ENCODE results near the gene LRRFIP1. TPM values are rescaled to one million over a fixed set of nuclear protein-coding genes. Genes with fewer than 3 reads are reported as not detected.

The LRRFIP1 gene
- total RNA-seq, 4 donors from 2014 or later: 142 to 213 (median 191) TPM

DNA sequence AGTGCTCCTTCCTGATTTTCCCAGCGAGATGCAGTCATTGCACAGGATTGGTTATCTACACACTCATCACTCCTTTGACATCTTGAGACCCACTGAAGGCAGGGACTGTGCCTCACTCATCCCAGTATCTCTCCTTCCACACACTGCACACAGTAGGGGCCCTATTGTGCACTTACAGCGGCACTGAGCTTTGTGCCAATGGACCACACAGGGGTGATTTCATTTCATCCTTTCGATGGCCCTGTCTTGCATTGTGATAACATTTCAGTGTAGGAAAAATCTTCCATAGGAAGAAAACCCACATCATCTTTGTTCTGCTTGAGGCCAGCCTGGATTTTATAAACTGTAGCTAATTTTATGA, 11.0 kb upstream of the LRRFIP1 start:
- intact Hi-C loops (cut with DNase I): loop anchor here (10.0 kb wide), 1 partner anchor 48 kb away; no protein-coding TSS in a partner anchor
- TF ChIP-seq, protein P1, sequence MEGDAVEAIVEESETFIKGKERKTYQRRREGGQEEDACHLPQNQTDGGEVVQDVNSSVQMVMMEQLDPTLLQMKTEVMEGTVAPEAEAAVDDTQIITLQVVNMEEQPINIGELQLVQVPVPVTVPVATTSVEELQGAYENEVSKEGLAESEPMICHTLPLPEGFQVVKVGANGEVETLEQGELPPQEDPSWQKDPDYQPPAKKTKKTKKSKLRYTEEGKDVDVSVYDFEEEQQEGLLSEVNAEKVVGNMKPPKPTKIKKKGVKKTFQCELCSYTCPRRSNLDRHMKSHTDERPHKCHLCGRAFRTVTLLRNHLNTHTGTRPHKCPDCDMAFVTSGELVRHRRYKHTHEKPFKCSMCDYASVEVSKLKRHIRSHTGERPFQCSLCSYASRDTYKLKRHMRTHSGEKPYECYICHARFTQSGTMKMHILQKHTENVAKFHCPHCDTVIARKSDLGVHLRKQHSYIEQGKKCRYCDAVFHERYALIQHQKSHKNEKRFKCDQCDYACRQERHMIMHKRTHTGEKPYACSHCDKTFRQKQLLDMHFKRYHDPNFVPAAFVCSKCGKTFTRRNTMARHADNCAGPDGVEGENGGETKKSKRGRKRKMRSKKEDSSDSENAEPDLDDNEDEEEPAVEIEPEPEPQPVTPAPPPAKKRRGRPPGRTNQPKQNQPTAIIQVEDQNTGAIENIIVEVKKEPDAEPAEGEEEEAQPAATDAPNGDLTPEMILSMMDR (IDR thresholded peaks at IDR 0.05): no peak
- TF ChIP-seq POLR2A (IDR thresholded peaks at IDR 0.05; ENCODE audit: low read depth) (no peak), EP300 (IDR thresholded peaks at IDR 0.05) (no peak), POLR2AphosphoS5 (IDR thresholded peaks at IDR 0.05) (no peak)
- no peak overlapping the region for H3K4me3 ChIP-seq
- H3K27ac ChIP-seq (replicated peaks in 1 of 4): peak overlapping the region; percentile 84 to 85 (median 84)
- H3K9me3 ChIP-seq: no peaks in the 10 kb centered on the region
- H3K36me3 ChIP-seq: no peaks in the 10 kb centered on the region
- no peak for DNase-seq (ENCODE audit: extremely low spot score)
- 37% methylated on average over 3 of the region's 3 CpGs for WGBS
- peaks cover 36 to 56% (median 50%) of the 10 kb centered on the region in 4 donors for H3K4me1 ChIP-seq
- no peaks in the 10 kb centered on the region for H3K27me3 ChIP-seq

DNA sequence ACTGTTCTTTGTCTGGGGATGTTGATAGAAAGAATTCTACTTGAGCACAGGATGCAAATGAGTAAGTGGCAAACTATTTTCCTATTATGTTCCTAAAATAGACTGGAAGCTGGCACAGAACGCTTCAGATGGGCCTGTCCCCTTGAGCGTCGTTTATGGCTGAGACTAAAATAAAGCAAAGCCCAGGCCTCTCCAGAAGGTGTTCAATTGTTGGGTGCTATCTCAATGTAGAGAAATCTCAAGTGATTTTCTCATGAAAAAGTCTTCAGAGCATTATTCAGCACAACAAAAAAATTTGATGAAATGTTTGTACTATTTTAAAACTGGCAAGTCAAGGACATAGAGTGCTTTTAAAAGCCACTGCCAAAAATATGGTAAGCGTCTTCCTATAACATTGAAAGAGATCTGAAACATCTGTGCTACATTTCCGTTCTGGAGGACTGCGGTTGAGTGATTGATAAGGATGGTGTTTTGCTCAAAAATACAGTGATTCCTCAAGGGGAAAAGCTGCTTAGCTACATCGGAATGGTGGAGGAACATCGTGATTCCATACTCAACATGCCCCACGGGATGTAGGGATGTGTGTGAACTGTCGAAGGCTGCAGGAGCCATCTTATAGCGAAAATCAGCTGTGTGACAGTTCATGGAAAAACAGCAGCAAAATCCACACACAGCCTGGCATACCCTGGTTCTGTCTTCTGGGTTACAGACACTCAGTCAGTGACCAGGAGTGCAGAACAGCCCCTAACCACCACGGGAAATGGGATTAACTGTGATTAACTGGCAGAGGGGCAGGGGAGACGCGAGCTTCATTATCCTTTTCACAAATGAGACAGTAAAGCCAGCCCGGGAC, 10.4 kb upstream of the LRRFIP1 start:
- Histone ChIP-seq H3K9me3 (no peaks in the 10 kb centered on the region), H3K4me1 (peaks cover 38 to 56% (median 50%) of the 10 kb centered on the region in 4 donors), H3K27ac (replicated peaks in 1 of 4) (peak overlapping the region; percentile 84 to 85 (median 84)), H3K36me3 (no peaks in the 10 kb centered on the region), H3K4me3 (no peak overlapping the region), H3K27me3 (no peaks in the 10 kb centered on the region)
- DNase-seq (ENCODE audit: extremely low spot score): no peak
- WGBS: 28% methylated on average over 15 of the region's 15 CpGs
- TF ChIP-seq POLR2A (IDR thresholded peaks at IDR 0.05; ENCODE audit: low read depth) (no peak), EP300 (IDR thresholded peaks at IDR 0.05) (no peak), POLR2AphosphoS5 (IDR thresholded peaks at IDR 0.05) (peak; percentile 23 to 71)
- TF ChIP-seq, protein P1 (IDR thresholded peaks at IDR 0.05): no peak
- intact Hi-C loops (cut with DNase I): loop anchor here (10.0 kb wide), 1 partner anchor 48 kb away; no protein-coding TSS in a partner anchor

DNA sequence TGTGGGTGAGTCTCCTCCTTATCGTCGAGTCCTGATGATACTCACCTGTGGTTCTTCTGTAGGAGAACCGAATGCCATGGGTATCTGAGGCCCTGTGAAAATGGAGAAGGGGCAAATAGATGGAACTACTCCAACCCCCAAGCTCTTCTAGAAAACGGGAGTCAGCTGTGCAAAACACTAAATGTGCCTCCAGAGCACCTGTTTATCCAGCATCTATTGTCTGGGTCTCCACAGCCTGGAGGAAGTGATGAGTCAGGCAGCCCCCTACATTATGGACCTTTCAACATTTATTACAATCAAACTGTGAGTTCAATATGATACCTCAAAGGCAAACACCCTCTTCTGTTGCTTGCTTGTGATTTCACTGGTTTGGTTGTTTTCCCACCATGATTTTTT, 9.8 kb upstream of the LRRFIP1 start:
- intact Hi-C loops (cut with DNase I): loop anchor here (10.0 kb wide), 1 partner anchor 47 kb away; no protein-coding TSS in a partner anchor

DNA sequence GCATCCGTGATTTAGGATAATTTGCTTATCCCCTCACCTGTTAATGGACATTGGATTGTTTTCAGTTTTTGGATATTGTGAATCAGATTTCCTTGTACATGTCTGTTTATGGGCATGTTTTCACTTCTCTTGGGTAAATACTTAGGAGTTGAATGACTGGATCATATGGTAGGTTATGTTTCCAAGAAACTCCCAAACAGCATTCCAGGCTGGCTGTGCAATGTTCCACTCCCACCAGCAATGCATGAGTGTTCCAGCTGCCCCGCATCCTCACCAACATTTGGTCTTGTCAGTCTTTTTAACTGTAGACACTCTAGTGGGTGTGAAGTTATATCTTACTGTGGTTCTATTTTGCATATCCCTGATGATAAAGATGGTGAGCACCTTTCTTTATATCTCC, 8.9 kb upstream of the LRRFIP1 start:
- H3K27me3 ChIP-seq: no peaks in the 10 kb centered on the region
- intact Hi-C loops (cut with DNase I): loop anchor here (10.0 kb wide), 1 partner anchor 46 kb away; no protein-coding TSS in a partner anchor
- H3K9me3 ChIP-seq: no peaks in the 10 kb centered on the region
- TF ChIP-seq POLR2AphosphoS5 (IDR thresholded peaks at IDR 0.05) (peak in 1 of 2 donors; percentile 30), POLR2A (IDR thresholded peaks at IDR 0.05; ENCODE audit: low read depth) (no peak)
- peaks cover 39 to 56% (median 50%) of the 10 kb centered on the region in 4 donors for H3K4me1 ChIP-seq
- no peak for DNase-seq (ENCODE audit: extremely low spot score)
- H3K36me3 ChIP-seq: no peaks in the 10 kb centered on the region
- H3K27ac ChIP-seq (replicated peaks in 1 of 4): peak overlapping the region; percentile 84 to 85 (median 84)
- WGBS: 80% methylated on average over 2 of the region's 2 CpGs
- H3K4me3 ChIP-seq: no peak overlapping the region

More for the DNA sequence above, 9.8 kb upstream of the LRRFIP1 start:
- DNase-seq (ENCODE audit: extremely low spot score): no peak
- Histone ChIP-seq H3K4me1 (peaks cover 39 to 56% (median 50%) of the 10 kb centered on the region in 4 donors), H3K4me3 (no peak overlapping the region), H3K27ac (replicated peaks in 1 of 4) (peak overlapping the region; percentile 84 to 85 (median 84)), H3K9me3 (no peaks in the 10 kb centered on the region), H3K36me3 (no peaks in the 10 kb centered on the region), H3K27me3 (no peaks in the 10 kb centered on the region)
- no peak for TF ChIP-seq EP300 (IDR thresholded peaks at IDR 0.05)
- TF ChIP-seq, protein P1 (IDR thresholded peaks at IDR 0.05): no peak
- no peak for TF ChIP-seq POLR2AphosphoS5 (IDR thresholded peaks at IDR 0.05)
- no peak for TF ChIP-seq POLR2A (IDR thresholded peaks at IDR 0.05; ENCODE audit: low read depth)
- WGBS: 66% methylated on average over 4 of the region's 4 CpGs

Data from esophagus muscularis mucosa (tissue), 4 donors.